Mesothelial cell of epicardium (in vitro differentiated cells): Measurements from ENCODE around the gene PHACTR3. TPM values are rescaled to one million over a fixed set of nuclear protein-coding genes. Genes with fewer than 3 reads are reported as not detected.
"Not testable (repeated sequence)": the region's sequence is repeated elsewhere in the genome, so short reads cannot be mapped to it uniquely, and the experiment has no call there.

Experiments used
- DNase-seq, 2 experiments: peaks; one replicate each; pipeline ENCODE4 v3.0.0; 2021; ENCODE audit warnings: low spot score in 2 of 2; ENCODE audit not compliant: unreplicated experiment in 2 of 2
- H3K27ac Mint-ChIP-seq: 2 replicates; pipeline ENCODE4 v1.8.0; 2021; ENCODE audit warnings: mixed read lengths
- H3K27me3 Mint-ChIP-seq: 2 replicates; pipeline ENCODE4 v1.8.0; 2021; ENCODE audit warnings: low read depth, mixed read lengths
- H3K36me3 Mint-ChIP-seq: 2 replicates; pipeline ENCODE4 v1.8.0; 2021; ENCODE audit warnings: mixed read lengths
- H3K4me1 Mint-ChIP-seq: 2 replicates; pipeline ENCODE4 v1.8.0; 2021; ENCODE audit warnings: mixed read lengths
- H3K4me3 Mint-ChIP-seq: 2 replicates; pipeline ENCODE4 v1.8.0; 2021; ENCODE audit warnings: mild to moderate bottlenecking, moderate library complexity, mixed read lengths
- H3K9me3 Mint-ChIP-seq: 2 replicates; pipeline ENCODE4 v1.8.0; 2021; ENCODE audit warnings: mixed read lengths
- CTCF ChIP-seq: fragments of 200-600 bp; sonication (generic); IDR thresholded peaks from one replicate; pipeline ENCODE4 v1.5.0; 2021; ENCODE audit warnings: antibody characterized with exemption; ENCODE audit not compliant: unreplicated experiment
- total RNA-seq: library from RNA; stranded (reverse); gene quantifications from 3 replicates; pipeline ENCODE4 v1.2.1, GENCODE V29; 2021

Gene PHACTR3
- total RNA-seq, 1 donor from 2014 or later, result 0.16 TPM

DNA sequence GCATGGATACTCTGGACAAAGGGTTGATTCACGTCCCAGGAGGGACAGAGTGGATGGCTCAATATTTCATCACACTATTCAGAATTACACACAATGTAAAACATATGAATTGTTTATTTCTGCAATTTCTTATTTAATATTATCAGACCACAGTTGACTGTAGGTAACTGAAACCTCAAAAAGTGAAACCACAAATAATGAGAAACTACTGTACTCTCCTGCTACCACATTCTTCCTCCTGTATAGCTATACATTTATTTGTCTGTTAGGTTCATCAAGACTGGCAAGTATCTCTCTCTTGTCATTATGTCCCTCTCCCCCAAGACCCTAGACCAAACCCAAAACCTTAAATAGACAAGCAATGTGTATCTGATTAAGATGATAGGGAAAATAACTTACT, 269.1 kb downstream of the PHACTR3 start:
- no peak for TF ChIP-seq CTCF
- DNase-seq, result no peak
- Mint-ChIP-seq H3K4me1 (no peaks in the 10 kb centered on the region), H3K9me3 (no peaks in the 10 kb centered on the region), H3K4me3 (no peak overlapping the region), H3K36me3 (no peaks in the 10 kb centered on the region), H3K27me3 (peaks cover 2% of the 10 kb centered on the region), H3K27ac (no peak overlapping the region)

DNA sequence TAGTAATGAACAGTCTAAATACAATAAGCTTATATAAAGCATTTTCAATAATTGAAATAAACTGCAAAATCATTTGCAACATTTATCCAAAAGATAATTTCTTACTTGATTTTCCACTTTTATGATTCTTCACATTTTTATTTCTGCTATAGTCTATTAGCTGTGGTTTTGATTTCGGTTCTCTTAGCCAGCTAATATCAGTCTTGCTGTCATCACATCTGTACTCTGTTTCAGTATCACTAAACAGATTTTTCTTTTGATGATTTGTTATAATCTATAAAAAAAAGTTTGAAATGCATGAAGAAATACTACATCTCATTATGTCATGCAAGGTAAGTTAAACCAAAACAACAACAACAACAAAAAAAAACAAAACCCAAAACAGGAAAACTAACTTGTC, 275.9 kb downstream of the PHACTR3 start:
- H3K9me3 Mint-ChIP-seq, result peaks cover 5% of the 10 kb centered on the region
- no peaks in the 10 kb centered on the region for H3K36me3 Mint-ChIP-seq
- DNase-seq, result no peak
- no peaks in the 10 kb centered on the region for H3K4me1 Mint-ChIP-seq
- no peak overlapping the region for H3K4me3 Mint-ChIP-seq
- H3K27me3 Mint-ChIP-seq, result no peaks in the 10 kb centered on the region
- TF ChIP-seq CTCF, result no peak
- no peak overlapping the region for H3K27ac Mint-ChIP-seq

GRCh38 chr20:59884494-59884893, 280.2 kb downstream of the PHACTR3 start:
- no peak overlapping the region for H3K4me3 Mint-ChIP-seq
- H3K9me3 Mint-ChIP-seq, result no peaks in the 10 kb centered on the region
- H3K27me3 Mint-ChIP-seq, result no peaks in the 10 kb centered on the region
- H3K36me3 Mint-ChIP-seq, result no peaks in the 10 kb centered on the region
- no peaks in the 10 kb centered on the region for H3K4me1 Mint-ChIP-seq
- TF ChIP-seq CTCF, result no peak
- DNase-seq, result no peak
- H3K27ac Mint-ChIP-seq, result no peak overlapping the region

DNA sequence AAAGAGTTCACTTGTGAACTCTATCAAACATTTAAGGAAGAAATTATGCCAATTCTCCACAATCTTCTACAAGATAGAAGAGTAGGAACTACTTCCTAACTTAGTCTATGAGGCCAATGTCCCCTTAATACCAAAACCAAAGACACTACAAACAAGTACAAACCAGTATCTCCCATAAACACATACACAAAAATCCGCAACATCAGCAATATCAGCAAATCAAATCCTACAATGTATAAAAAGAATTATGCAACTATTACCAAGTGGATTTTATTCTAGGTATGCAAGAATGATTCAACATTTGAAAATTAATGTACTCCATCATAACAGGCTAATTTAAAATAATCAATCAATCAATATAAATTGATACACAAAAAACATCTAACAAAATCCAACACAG, 283.7 kb downstream of the PHACTR3 start:
- DNase-seq, result no peak
- no peaks in the 10 kb centered on the region for H3K9me3 Mint-ChIP-seq
- TF ChIP-seq CTCF, result no peak
- no peak overlapping the region for H3K27ac Mint-ChIP-seq
- no peak overlapping the region for H3K4me3 Mint-ChIP-seq
- H3K36me3 Mint-ChIP-seq, result no peaks in the 10 kb centered on the region
- no peaks in the 10 kb centered on the region for H3K4me1 Mint-ChIP-seq
- H3K27me3 Mint-ChIP-seq, result no peaks in the 10 kb centered on the region

- not testable (repeated sequence) for H3K36me3 Mint-ChIP-seq, H3K4me3 Mint-ChIP-seq, H3K4me1 Mint-ChIP-seq, H3K9me3 Mint-ChIP-seq, H3K27ac Mint-ChIP-seq, DNase-seq
- peaks cover 12% of the 10 kb centered on the region for H3K27me3 Mint-ChIP-seq
Observed at GRCh38 chr20:59890035-59890434, 285.7 kb downstream of the PHACTR3 start.

DNA sequence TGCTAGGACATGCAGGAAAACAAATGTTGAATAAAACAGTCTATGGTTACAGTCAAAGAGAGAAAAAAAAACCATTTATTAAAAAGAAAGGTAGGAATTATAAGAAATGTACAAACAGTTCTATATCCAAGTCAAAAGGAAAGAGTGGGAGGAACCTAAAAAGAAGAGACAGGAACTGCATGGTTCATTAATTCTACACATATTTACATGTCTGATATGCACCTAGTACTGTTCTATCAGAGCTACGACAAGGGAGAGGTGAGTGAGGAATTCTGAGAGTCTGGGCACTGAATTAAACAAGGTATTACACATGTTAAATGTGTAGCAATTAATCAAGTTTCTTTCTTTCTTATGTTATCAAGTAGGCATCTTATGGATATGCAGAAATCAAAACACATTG, 287.2 kb downstream of the PHACTR3 start:
- no peaks in the 10 kb centered on the region for H3K9me3 Mint-ChIP-seq
- DNase-seq, result no peak
- H3K27me3 Mint-ChIP-seq, result peaks cover 16% of the 10 kb centered on the region
- H3K36me3 Mint-ChIP-seq, result no peaks in the 10 kb centered on the region
- H3K4me1 Mint-ChIP-seq, result no peaks in the 10 kb centered on the region
- no peak overlapping the region for H3K4me3 Mint-ChIP-seq
- no peak for TF ChIP-seq CTCF
- H3K27ac Mint-ChIP-seq, result no peak overlapping the region
